GM18870 (cell line): ENCODE results near the gene HOXA3.

ENCODE experiments used
- ATAC-seq: cut with Tn5 transposase; IDR thresholded peaks from one replicate; pipeline ENCODE4 v1.9.1; 2021; ENCODE audit warnings: moderate library complexity; ENCODE audit not compliant: unreplicated experiment

Gene HOXA3

GRCh38 chr7:27064661-27065060 lies 87.7 kb downstream of the HOXA3 start:
- ATAC-seq = no peak

DNA sequence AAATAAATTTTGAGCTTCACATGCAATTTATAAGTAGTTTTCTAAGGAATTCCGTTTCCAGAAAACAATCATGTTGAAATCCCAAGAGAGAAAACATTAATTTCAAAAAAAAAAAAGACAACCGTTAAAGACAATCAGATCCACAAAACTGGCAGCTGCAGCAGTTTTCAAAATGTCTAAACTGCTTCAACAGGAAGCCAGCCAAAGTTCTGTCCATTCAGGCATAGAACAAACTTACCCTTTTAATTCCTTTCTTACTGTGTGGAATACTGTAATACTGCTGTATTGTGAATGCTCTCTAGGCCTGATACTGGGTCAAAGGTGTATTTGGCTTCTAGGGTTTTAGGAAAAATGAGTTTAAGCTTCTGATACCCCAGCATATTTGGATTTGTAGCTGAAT lies 88.2 kb downstream of the HOXA3 start:
- ATAC-seq = no peak

DNA sequence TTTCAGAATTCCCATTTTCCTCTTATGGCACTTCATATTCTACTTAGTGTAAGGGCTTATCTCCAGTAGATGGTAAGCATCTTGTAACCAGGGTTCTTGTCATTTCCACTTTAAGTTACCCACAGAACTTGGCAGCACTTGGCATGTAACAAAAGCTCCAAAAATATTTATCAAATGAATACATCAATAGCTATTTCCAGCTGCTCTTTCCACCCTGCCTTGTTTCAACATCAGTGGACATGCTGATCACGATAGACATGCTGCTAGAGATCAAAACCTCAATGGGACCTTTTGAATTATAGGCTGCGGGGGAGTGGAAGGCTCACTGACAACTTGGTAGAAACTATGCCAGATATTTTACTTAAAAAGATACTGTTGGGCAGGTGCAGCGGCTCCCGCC lies 89.4 kb downstream of the HOXA3 start:
- no peak for ATAC-seq
